ENCODE data around the gene EIF4E1B.

The EIF4E1B gene

DNA sequence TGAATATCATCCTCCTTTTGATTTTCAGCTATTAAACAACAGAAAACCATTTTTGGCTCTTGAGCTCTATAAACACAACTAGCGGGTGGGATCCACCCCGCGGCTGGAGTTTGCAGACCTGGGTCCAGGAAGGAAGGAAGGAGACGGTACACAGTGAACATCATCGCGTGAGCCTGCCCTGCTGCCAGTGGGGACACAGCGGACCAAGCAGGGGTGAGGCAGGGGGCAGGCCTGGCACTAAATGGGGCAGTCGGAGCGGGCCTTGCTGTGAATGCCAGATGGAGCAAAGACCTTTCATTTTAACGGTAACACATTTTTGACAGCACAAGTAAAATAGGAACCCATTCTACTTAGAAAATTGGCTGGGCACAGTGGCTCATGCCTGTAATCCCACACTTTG lies 31.2 kb downstream of the EIF4E1B start:
- peaks cover 15 to 25% of the 10 kb centered on the region in 2 donors for H3K4me1 ChIP-seq (ENCODE audit: control insufficient read depth in 1 of 2, insufficient read depth in 2 of 2, low read length in 2 of 2)
- H3K27ac ChIP-seq (ENCODE audit: low read depth, low read length), result no peak overlapping the region
- peaks cover 5 to 11% of the 10 kb centered on the region in 2 donors for H3K27me3 ChIP-seq (ENCODE audit: control insufficient read depth in 1 of 2, insufficient read depth in 2 of 2, low read length in 2 of 2)

DNA sequence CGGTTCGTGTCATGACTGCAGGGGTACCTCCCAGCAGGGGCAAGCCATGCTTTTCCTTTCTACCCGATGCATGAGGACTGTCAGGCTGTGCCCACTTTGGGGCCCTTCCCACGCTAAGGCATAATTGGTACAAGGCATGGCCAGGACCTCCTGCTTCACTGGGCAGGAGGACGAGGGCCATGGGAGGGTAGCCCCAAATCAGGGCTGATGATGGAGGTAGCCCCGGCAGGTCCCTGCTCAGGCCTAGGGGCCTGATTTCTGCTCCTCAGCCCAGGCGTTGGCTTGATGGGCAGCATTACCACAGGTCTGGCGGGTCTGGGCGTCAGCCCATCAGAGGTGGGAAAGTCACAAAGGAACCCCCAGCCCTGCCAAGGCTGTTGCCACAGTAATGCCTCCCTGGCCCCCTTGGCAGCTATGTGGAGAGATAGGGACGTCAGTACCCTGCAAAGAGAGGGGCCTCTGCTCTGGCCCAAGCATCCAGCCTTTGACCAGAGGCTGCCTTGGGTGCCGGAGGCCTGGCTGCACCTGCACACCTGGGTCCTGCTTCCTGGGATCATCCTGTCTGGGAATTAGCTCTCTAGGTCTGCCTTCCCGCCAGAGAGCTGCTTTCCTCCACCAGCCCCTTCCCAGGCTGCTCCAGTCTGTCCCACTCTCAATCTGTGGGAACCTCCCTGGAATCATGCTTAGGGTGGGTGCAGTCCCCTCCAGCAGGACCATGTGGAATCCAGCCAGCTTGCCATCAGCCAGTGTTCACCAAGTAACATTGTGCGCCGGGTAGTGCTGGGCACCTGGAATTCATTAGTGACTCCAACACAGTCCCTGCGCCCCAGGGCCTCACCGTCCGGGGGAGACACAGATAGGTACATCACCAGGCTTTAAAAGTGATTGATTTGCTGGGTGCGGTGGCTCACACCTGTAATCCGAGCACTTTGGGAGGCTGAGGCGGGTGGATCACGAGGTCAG lies 32.2 kb downstream of the EIF4E1B start:
- H3K9ac ChIP-seq (ENCODE audit: low read depth in 1 of 2, low read length in 2 of 2), result no peak overlapping the region
- H3K4me1 ChIP-seq (ENCODE audit: control insufficient read depth in 1 of 2, insufficient read depth in 2 of 2, low read length in 2 of 2), result peaks cover 15 to 25% of the 10 kb centered on the region in 2 donors
- H3K36me3 ChIP-seq (ENCODE audit: control insufficient read depth in 1 of 2, insufficient read depth in 2 of 2, low read length in 2 of 2), result no peaks in the 10 kb centered on the region
- H3K9me3 ChIP-seq (ENCODE audit: control insufficient read depth in 1 of 2, low read length in 2 of 2), result no peaks in the 10 kb centered on the region
- H3K4me3 ChIP-seq (ENCODE audit: low read depth in 1 of 2, low read length in 2 of 2), result no peak overlapping the region
- no peak overlapping the region for H3K27ac ChIP-seq (ENCODE audit: low read depth, low read length)
- peaks cover 5 to 11% of the 10 kb centered on the region in 2 donors for H3K27me3 ChIP-seq (ENCODE audit: control insufficient read depth in 1 of 2, insufficient read depth in 2 of 2, low read length in 2 of 2)

More for the DNA sequence above, 31.2 kb downstream of the EIF4E1B start:
- no peak overlapping the region for H3K9ac ChIP-seq (ENCODE audit: low read depth in 1 of 2, low read length in 2 of 2)
- H3K36me3 ChIP-seq (ENCODE audit: control insufficient read depth in 1 of 2, insufficient read depth in 2 of 2, low read length in 2 of 2), result peaks cover 0 to 5% of the 10 kb centered on the region in 2 donors
- no peaks in the 10 kb centered on the region for H3K9me3 ChIP-seq (ENCODE audit: control insufficient read depth in 1 of 2, low read length in 2 of 2)
- no peak overlapping the region for H3K4me3 ChIP-seq (ENCODE audit: low read depth in 1 of 2, low read length in 2 of 2)

DNA sequence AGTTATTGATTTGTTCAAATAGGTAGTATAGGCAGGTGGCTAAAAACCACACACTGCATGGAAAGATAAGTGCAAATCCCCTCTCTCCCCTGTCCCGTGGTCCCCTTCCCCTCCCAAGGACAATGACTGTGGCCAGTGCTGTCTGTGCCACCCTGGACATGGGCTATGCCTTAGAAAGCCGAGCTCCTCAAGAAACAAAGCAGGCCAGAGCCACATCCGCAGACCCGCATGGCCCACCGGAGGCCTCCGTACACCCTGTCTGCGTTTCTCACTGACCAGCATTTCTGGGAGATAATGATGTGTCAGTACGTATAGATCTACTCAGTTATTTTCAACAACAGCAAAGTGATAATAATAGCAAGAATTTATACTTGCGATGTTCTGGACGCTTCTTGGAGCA lies 33.1 kb downstream of the EIF4E1B start:
- Histone ChIP-seq H3K9me3 (ENCODE audit: control insufficient read depth in 1 of 2, low read length in 2 of 2) (no peaks in the 10 kb centered on the region), H3K4me1 (ENCODE audit: control insufficient read depth in 1 of 2, insufficient read depth in 2 of 2, low read length in 2 of 2) (peaks cover 9 to 16% of the 10 kb centered on the region in 2 donors), H3K9ac (ENCODE audit: low read depth in 1 of 2, low read length in 2 of 2) (no peak overlapping the region), H3K27me3 (ENCODE audit: control insufficient read depth in 1 of 2, insufficient read depth in 2 of 2, low read length in 2 of 2) (peaks cover 5 to 11% of the 10 kb centered on the region in 2 donors), H3K36me3 (ENCODE audit: control insufficient read depth in 1 of 2, insufficient read depth in 2 of 2, low read length in 2 of 2) (no peaks in the 10 kb centered on the region), H3K27ac (ENCODE audit: low read depth, low read length) (no peak overlapping the region), H3K4me3 (ENCODE audit: low read depth in 1 of 2, low read length in 2 of 2) (no peak overlapping the region)

DNA sequence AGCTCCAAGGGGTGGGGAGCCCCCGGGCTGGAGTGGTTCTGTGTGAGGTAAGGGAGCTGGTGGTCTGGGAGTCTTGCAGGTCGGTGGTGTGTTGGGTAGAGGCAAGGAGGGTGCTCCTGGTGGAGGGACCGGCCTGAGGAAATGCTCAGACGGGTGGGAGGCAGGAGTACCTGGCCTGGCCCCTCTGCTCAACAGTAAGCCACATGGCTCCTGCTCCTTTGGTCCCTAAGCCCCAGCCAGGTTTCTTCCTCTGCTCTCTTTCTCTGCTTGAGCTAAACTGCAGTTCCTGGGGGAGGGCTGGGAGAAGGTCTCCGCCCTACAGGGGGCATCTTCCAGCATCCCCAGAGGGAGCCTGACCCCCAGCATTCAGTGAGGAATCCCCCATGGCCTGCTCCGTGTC lies 34.0 kb downstream of the EIF4E1B start:
- H3K4me3 ChIP-seq (ENCODE audit: low read depth in 1 of 2, low read length in 2 of 2), result no peak overlapping the region
- no peaks in the 10 kb centered on the region for H3K36me3 ChIP-seq (ENCODE audit: control insufficient read depth in 1 of 2, insufficient read depth in 2 of 2, low read length in 2 of 2)
- peaks cover 5 to 11% of the 10 kb centered on the region in 2 donors for H3K27me3 ChIP-seq (ENCODE audit: control insufficient read depth in 1 of 2, insufficient read depth in 2 of 2, low read length in 2 of 2)
- H3K4me1 ChIP-seq (ENCODE audit: control insufficient read depth in 1 of 2, insufficient read depth in 2 of 2, low read length in 2 of 2), result peaks cover 0 to 8% of the 10 kb centered on the region in 2 donors
- no peak overlapping the region for H3K9ac ChIP-seq (ENCODE audit: low read depth in 1 of 2, low read length in 2 of 2)
- H3K9me3 ChIP-seq (ENCODE audit: control insufficient read depth in 1 of 2, low read length in 2 of 2), result no peaks in the 10 kb centered on the region
- H3K27ac ChIP-seq (ENCODE audit: low read depth, low read length), result no peak overlapping the region

DNA sequence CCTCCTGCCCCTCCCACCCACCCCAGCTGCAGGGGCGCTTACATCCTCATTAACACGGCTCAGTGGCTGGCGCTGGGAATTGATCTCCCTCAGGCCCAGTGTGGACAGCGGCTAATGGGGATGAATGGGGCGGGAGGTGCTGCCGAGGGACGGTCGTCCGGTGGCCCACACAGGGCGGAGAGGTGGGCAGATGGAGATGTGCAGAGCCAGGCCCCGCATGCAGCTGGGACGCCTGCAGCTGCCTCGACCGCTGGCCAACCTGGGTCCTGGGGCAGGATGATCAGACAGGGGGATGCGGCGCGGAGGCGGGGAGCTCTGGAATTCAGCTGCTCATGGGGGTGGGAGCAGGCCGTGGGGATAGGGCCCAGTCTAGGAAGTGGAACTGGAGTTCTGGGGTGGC lies 34.4 kb downstream of the EIF4E1B start:
- no peak overlapping the region for H3K9ac ChIP-seq (ENCODE audit: low read depth in 1 of 2, low read length in 2 of 2)
- no peak overlapping the region for H3K27ac ChIP-seq (ENCODE audit: low read depth, low read length)
- H3K9me3 ChIP-seq (ENCODE audit: control insufficient read depth in 1 of 2, low read length in 2 of 2), result no peaks in the 10 kb centered on the region
- H3K4me1 ChIP-seq (ENCODE audit: control insufficient read depth in 1 of 2, insufficient read depth in 2 of 2, low read length in 2 of 2), result peaks cover 0 to 8% of the 10 kb centered on the region in 2 donors
- H3K4me3 ChIP-seq (ENCODE audit: low read depth in 1 of 2, low read length in 2 of 2), result no peak overlapping the region
- H3K36me3 ChIP-seq (ENCODE audit: control insufficient read depth in 1 of 2, insufficient read depth in 2 of 2, low read length in 2 of 2), result no peaks in the 10 kb centered on the region
- peaks cover 5 to 11% of the 10 kb centered on the region in 2 donors for H3K27me3 ChIP-seq (ENCODE audit: control insufficient read depth in 1 of 2, insufficient read depth in 2 of 2, low read length in 2 of 2)

GRCh38 chr5:176665517-176665916 lies 35.0 kb downstream of the EIF4E1B start:
- Histone ChIP-seq H3K9me3 (ENCODE audit: control insufficient read depth in 1 of 2, low read length in 2 of 2) (no peaks in the 10 kb centered on the region), H3K27me3 (ENCODE audit: control insufficient read depth in 1 of 2, insufficient read depth in 2 of 2, low read length in 2 of 2) (peaks cover 5 to 11% of the 10 kb centered on the region in 2 donors), H3K27ac (ENCODE audit: low read depth, low read length) (no peak overlapping the region), H3K9ac (ENCODE audit: low read depth in 1 of 2, low read length in 2 of 2) (no peak overlapping the region), H3K36me3 (ENCODE audit: control insufficient read depth in 1 of 2, insufficient read depth in 2 of 2, low read length in 2 of 2) (no peaks in the 10 kb centered on the region), H3K4me1 (ENCODE audit: control insufficient read depth in 1 of 2, insufficient read depth in 2 of 2, low read length in 2 of 2) (peaks cover 0 to 6% of the 10 kb centered on the region in 2 donors), H3K4me3 (ENCODE audit: low read depth in 1 of 2, low read length in 2 of 2) (no peak overlapping the region)

DNA sequence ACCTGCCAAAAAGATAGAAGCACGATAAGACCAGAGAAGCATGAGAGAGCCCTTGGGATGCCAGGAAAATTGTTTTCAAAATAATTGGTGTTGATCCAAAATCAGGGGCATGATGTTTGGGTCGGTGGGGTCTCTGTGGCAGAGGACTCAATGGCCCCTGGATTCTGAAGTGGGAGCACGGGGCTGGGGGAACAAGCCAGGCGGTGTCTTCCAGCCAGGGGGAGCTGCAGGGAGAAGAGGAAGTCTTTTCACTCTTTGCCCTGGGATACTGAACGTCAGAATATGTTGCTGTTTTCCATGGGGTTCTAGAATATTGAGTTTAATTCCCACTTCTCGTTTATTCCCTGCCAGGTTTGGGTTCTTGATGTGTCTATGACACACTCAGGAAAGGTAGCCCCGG lies 37.2 kb downstream of the EIF4E1B start:
- peaks cover 5 to 11% of the 10 kb centered on the region in 2 donors for H3K27me3 ChIP-seq (ENCODE audit: control insufficient read depth in 1 of 2, insufficient read depth in 2 of 2, low read length in 2 of 2)
- no peaks in the 10 kb centered on the region for H3K9me3 ChIP-seq (ENCODE audit: control insufficient read depth in 1 of 2, low read length in 2 of 2)
- H3K4me3 ChIP-seq (ENCODE audit: low read depth in 1 of 2, low read length in 2 of 2), result no peak overlapping the region
- H3K36me3 ChIP-seq (ENCODE audit: control insufficient read depth in 1 of 2, insufficient read depth in 2 of 2, low read length in 2 of 2), result no peaks in the 10 kb centered on the region
- no peaks in the 10 kb centered on the region for H3K4me1 ChIP-seq (ENCODE audit: control insufficient read depth in 1 of 2, insufficient read depth in 2 of 2, low read length in 2 of 2)
- no peak overlapping the region for H3K27ac ChIP-seq (ENCODE audit: low read depth, low read length)
- no peak overlapping the region for H3K9ac ChIP-seq (ENCODE audit: low read depth in 1 of 2, low read length in 2 of 2)

DNA sequence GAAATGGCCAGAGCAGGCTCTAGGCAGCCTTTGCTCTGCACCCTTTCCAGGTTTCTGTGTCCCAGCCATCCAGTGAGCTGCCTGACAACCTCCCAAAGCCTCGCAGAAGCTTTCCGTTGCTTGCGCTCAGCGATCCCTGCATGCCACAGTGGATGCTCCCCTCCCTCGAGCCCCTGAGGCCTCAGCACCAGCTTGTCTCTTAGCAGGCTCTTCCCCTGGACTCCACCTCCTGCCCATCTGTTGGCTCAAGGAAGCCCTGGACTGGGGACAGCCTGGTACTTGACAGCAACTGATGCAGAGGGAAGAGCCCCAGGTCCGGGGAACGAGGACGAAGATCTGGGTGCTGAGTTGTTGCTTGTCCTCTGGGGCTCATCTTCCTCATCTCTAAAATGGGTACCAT lies 40.0 kb downstream of the EIF4E1B start:
- no peaks in the 10 kb centered on the region for H3K4me1 ChIP-seq (ENCODE audit: control insufficient read depth in 1 of 2, insufficient read depth in 2 of 2, low read length in 2 of 2)
- no peaks in the 10 kb centered on the region for H3K36me3 ChIP-seq (ENCODE audit: control insufficient read depth in 1 of 2, insufficient read depth in 2 of 2, low read length in 2 of 2)
- H3K9me3 ChIP-seq (ENCODE audit: control insufficient read depth in 1 of 2, low read length in 2 of 2), result no peaks in the 10 kb centered on the region
- peaks cover 0 to under 1% of the 10 kb centered on the region in 2 donors for H3K27me3 ChIP-seq (ENCODE audit: control insufficient read depth in 1 of 2, insufficient read depth in 2 of 2, low read length in 2 of 2)
- H3K27ac ChIP-seq (ENCODE audit: low read depth, low read length), result no peak overlapping the region
- H3K4me3 ChIP-seq (ENCODE audit: low read depth in 1 of 2, low read length in 2 of 2), result no peak overlapping the region
- no peak overlapping the region for H3K9ac ChIP-seq (ENCODE audit: low read depth in 1 of 2, low read length in 2 of 2)

GRCh38 chr5:176671399-176671798 lies 40.9 kb downstream of the EIF4E1B start:
- no peak overlapping the region for H3K9ac ChIP-seq (ENCODE audit: low read depth in 1 of 2, low read length in 2 of 2)
- no peaks in the 10 kb centered on the region for H3K9me3 ChIP-seq (ENCODE audit: control insufficient read depth in 1 of 2, low read length in 2 of 2)
- H3K27me3 ChIP-seq (ENCODE audit: control insufficient read depth in 1 of 2, insufficient read depth in 2 of 2, low read length in 2 of 2), result no peaks in the 10 kb centered on the region
- H3K4me1 ChIP-seq (ENCODE audit: control insufficient read depth in 1 of 2, insufficient read depth in 2 of 2, low read length in 2 of 2), result no peaks in the 10 kb centered on the region
- H3K4me3 ChIP-seq (ENCODE audit: low read depth in 1 of 2, low read length in 2 of 2), result no peak overlapping the region
- no peaks in the 10 kb centered on the region for H3K36me3 ChIP-seq (ENCODE audit: control insufficient read depth in 1 of 2, insufficient read depth in 2 of 2, low read length in 2 of 2)
- no peak overlapping the region for H3K27ac ChIP-seq (ENCODE audit: low read depth, low read length)

DNA sequence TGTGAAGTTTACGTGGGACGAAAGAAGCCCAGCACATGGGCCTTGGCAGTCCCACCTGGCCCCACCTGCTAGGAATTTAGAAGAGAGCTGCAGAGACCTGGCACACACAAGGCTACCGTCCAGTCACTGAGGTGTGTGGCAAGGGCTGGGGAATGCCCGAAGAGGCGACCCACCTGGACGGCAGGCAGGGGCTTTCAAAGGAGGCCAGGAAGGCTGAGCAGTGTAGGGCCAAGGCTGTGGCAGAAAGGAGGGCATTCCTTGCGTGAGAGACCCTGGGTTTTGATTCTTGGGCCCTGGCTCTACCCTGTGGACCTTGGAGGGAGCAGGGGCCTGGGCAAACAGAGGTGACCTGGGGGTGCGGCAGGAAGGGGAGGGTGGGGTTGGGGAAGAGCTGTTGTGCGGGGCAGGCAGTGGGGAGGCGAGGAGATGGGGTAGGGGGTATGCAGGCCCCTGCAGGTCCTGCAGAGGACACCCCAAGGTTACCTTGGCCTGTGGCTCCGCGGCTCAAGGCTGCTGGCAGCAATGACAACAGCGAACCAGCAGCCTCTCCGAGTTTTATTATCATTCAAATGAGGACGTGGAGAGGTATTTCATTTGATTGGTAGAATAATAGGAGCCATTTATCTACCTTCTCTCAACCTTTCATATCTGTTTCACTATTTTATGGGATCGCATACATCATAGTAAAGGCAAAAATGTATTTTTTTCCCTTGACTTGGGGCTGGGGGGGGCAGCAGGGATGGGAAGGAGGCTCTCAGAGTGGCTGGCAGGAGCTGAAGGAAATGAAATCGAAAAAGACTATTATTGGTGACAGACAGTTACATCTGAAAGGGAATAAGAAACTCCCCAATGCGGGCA lies 41.6 kb downstream of the EIF4E1B start:
- H3K4me3 ChIP-seq (ENCODE audit: low read depth in 1 of 2, low read length in 2 of 2), result no peak overlapping the region
- no peaks in the 10 kb centered on the region for H3K4me1 ChIP-seq (ENCODE audit: control insufficient read depth in 1 of 2, insufficient read depth in 2 of 2, low read length in 2 of 2)
- no peak overlapping the region for H3K27ac ChIP-seq (ENCODE audit: low read depth, low read length)
- H3K9ac ChIP-seq (ENCODE audit: low read depth in 1 of 2, low read length in 2 of 2), result no peak overlapping the region
- no peaks in the 10 kb centered on the region for H3K36me3 ChIP-seq (ENCODE audit: control insufficient read depth in 1 of 2, insufficient read depth in 2 of 2, low read length in 2 of 2)
- no peaks in the 10 kb centered on the region for H3K9me3 ChIP-seq (ENCODE audit: control insufficient read depth in 1 of 2, low read length in 2 of 2)
- no peaks in the 10 kb centered on the region for H3K27me3 ChIP-seq (ENCODE audit: control insufficient read depth in 1 of 2, insufficient read depth in 2 of 2, low read length in 2 of 2)
